SK-N-SH (cell line): ENCODE measurements around the gene NOX3. TPM values are rescaled to one million over a fixed set of nuclear protein-coding genes. Genes with fewer than 3 reads are reported as not detected.

Experiments used
- CTCF ChIA-PET: fragments of 300-600, 350-600 bp; formaldehyde crosslinking; extraction: SDS; loops from one replicate; lab custom pipeline; 2021; lab: Yijun Ruan, JAX
- POLR2A ChIA-PET: fragments of 350-600 bp; sonication (Branson Sonifier 250); formaldehyde crosslinking; extraction: SDS; loops from one replicate; lab custom pipeline; 2020; ENCODE audit warnings: antibody characterized with exemption, inconsistent platforms; lab: Yijun Ruan, JAX
- DNase-seq: peaks from one replicate; pipeline ENCODE4 v3.0.0; 2012
- H2AFZ ChIP-seq: fragments of 200-600 bp; sonication (generic); 2 replicates; pipeline ENCODE4 v1.8.1; 2016; ENCODE audit warnings: antibody characterized with exemption, mild to moderate bottlenecking, low read depth
- H3F3A ChIP-seq: fragments of 200-600 bp; sonication (generic); replicated peaks from 2 replicates; pipeline ENCODE3; 2016; ENCODE audit warnings: antibody characterized with exemption, mild to moderate bottlenecking; ENCODE audit not compliant: insufficient read depth
- H3K27ac ChIP-seq, 2 experiments: fragments of 200-500 bp in 1 of 2; fragments of 200-600 bp in 1 of 2; sonication (Bioruptor generic) in 1 of 2; sonication (generic), shearing (Covaris generic) in 1 of 2; 2 replicates each; pipeline versions ENCODE4 v1.5.1 to v1.6.1; 2014 to 2016; ENCODE audit warnings: low read depth in 2 of 2, inconsistent platforms in 1 of 2, low read length in 1 of 2, mild to moderate bottlenecking in 1 of 2, mixed read lengths in 1 of 2
- H3K27me3 ChIP-seq: fragments of 200-600 bp; sonication (generic), shearing (Covaris generic); 2 replicates; pipeline ENCODE4 v1.6.1; 2016; ENCODE audit warnings: mixed run types; ENCODE audit not compliant: insufficient read depth
- H3K36me3 ChIP-seq, 2 experiments: fragments of 200-500 bp in 1 of 2; fragments of 200-600 bp in 1 of 2; sonication (Bioruptor generic) in 1 of 2; sonication (generic) in 1 of 2; replicated peaks in 1 of 2; 2 replicates each; pipeline versions ENCODE3 to v1.5.1; 2014 to 2016; ENCODE audit warnings: low read length in 1 of 2, mild to moderate bottlenecking in 1 of 2; ENCODE audit not compliant: insufficient read depth in 2 of 2, control insufficient read depth in 1 of 2
- H3K4me1 ChIP-seq, 2 experiments: fragments of 200-500 bp in 1 of 2; fragments of 200-600 bp in 1 of 2; sonication (Bioruptor generic) in 1 of 2; sonication (generic), shearing (Covaris generic) in 1 of 2; 2 replicates each; pipeline versions ENCODE4 v1.5.1 to v1.6.1; 2014 to 2016; ENCODE audit warnings: low read depth in 1 of 2, low read length in 1 of 2, mixed run types in 1 of 2; ENCODE audit not compliant: insufficient read depth in 2 of 2, control insufficient read depth in 1 of 2
- H3K4me2 ChIP-seq: fragments of 200-600 bp; sonication (generic), shearing (Covaris generic); 2 replicates; pipeline ENCODE4 v1.6.1; 2017; ENCODE audit warnings: mixed run types
- H3K4me3 ChIP-seq, 2 experiments: fragments of 200-500 bp in 1 of 2; fragments of 200-600 bp in 1 of 2; sonication (Bioruptor generic) in 1 of 2; sonication (generic), shearing (Covaris generic) in 1 of 2; 2 replicates each; pipeline versions ENCODE4 v1.5.1 to v1.8.1; 2014 to 2016; ENCODE audit warnings: low read depth in 2 of 2, inconsistent platforms in 1 of 2, low read length in 1 of 2, mild to moderate bottlenecking in 1 of 2, mixed read lengths in 1 of 2, moderate library complexity in 1 of 2
- H3K79me2 ChIP-seq: fragments of 200-600 bp; sonication (generic); 2 replicates; pipeline ENCODE4 v1.8.1; 2017; ENCODE audit warnings: mild to moderate bottlenecking; ENCODE audit not compliant: insufficient read depth
- H3K9ac ChIP-seq: fragments of 200-600 bp; sonication (generic); 2 replicates; pipeline ENCODE4 v1.6.1; 2017; ENCODE audit warnings: mixed run types
- H3K9me2 ChIP-seq: fragments of 200-600 bp; sonication (generic); 2 replicates; pipeline ENCODE4 v1.6.1; 2017; ENCODE audit warnings: mixed run types
- H3K9me3 ChIP-seq: fragments of 200-600 bp; sonication (generic); 2 replicates; pipeline ENCODE4 v1.6.1; 2017; ENCODE audit warnings: mixed run types, mild to moderate bottlenecking, moderate library complexity
- H4K20me1 ChIP-seq: fragments of 200-600 bp; sonication (generic); 2 replicates; pipeline ENCODE4 v1.6.1; 2017; ENCODE audit warnings: mild to moderate bottlenecking, mixed run types; ENCODE audit not compliant: insufficient read depth
- CHD2 ChIP-seq: fragments of 150-350 bp; IDR thresholded peaks from 2 replicates; pipeline ENCODE4 v1.6.1; 2018; ENCODE audit warnings: low read length; ENCODE audit not compliant: partially characterized antibody
- CTCF ChIP-seq: fragments of 200-600 bp; sonication (generic); IDR thresholded peaks from 2 replicates; pipeline ENCODE4 v1.6.1; 2017; ENCODE audit warnings: antibody characterized with exemption, mild to moderate bottlenecking, moderate library complexity
- EP300 ChIP-seq, 2 experiments: IDR thresholded peaks; 2 replicates each; pipeline versions ENCODE4 v1.4.0 to v1.6.1; 2012; ENCODE audit warnings: borderline replicate concordance in 1 of 2, low read depth in 1 of 2, low read length in 1 of 2
- EZH2phosphoT487 ChIP-seq: fragments of 200-600 bp; sonication (generic); IDR thresholded peaks from 2 replicates; pipeline ENCODE4 v1.6.1; 2017; ENCODE audit warnings: low read depth, mixed run types, mild to moderate bottlenecking, antibody characterized with exemption, moderate library complexity, borderline replicate concordance
- GATA2 ChIP-seq: sonication (generic); formaldehyde crosslinking; IDR thresholded peaks from 2 replicates; pipeline ENCODE4 v1.5.0; 2020; ENCODE audit warnings: mild to moderate bottlenecking, missing genetic modification reagents
- JUND ChIP-seq: IDR thresholded peaks from 2 replicates; pipeline ENCODE4 v1.4.0; 2012
- MXI1 ChIP-seq: IDR thresholded peaks from 2 replicates; pipeline ENCODE4 v1.6.1; 2012; ENCODE audit warnings: mild to moderate bottlenecking, low read depth, low read length, improper control_type of control experiment
- NFIC ChIP-seq: IDR thresholded peaks from 2 replicates; pipeline ENCODE4 v1.4.0; 2012; ENCODE audit warnings: borderline replicate concordance
- PBX3 ChIP-seq: IDR thresholded peaks from 2 replicates; pipeline ENCODE4; 2012
- POLR2AphosphoS5 ChIP-seq: IDR thresholded peaks from 2 replicates; pipeline ENCODE4 v1.6.1; 2012; ENCODE audit warnings: low read depth, low read length
- RFX5 ChIP-seq: IDR thresholded peaks from 2 replicates; pipeline ENCODE4 v1.6.1; 2012; ENCODE audit warnings: mild to moderate bottlenecking, improper control_type of control experiment, low read length
- RXRA ChIP-seq: IDR thresholded peaks from 2 replicates; pipeline ENCODE4 v1.4.0; 2012; ENCODE audit warnings: low read depth, mild to moderate bottlenecking, borderline replicate concordance
- SIN3A ChIP-seq: IDR thresholded peaks from 2 replicates; pipeline ENCODE4 v1.6.1; 2012; ENCODE audit warnings: low read depth, mild to moderate bottlenecking, low read length, moderate library complexity, borderline replicate concordance
- TAF1 ChIP-seq: IDR thresholded peaks from 2 replicates; pipeline ENCODE4 v1.6.1; 2012; ENCODE audit warnings: low read depth, mild to moderate bottlenecking, low read length, moderate library complexity, borderline replicate concordance
- TCF12 ChIP-seq: IDR thresholded peaks from 2 replicates; pipeline ENCODE4 v1.4.0; 2012
- USF1 ChIP-seq: IDR thresholded peaks from 2 replicates; pipeline ENCODE4 v1.4.0; 2012; ENCODE audit warnings: low read depth, borderline replicate concordance
- YY1 ChIP-seq: IDR thresholded peaks from 2 replicates; pipeline ENCODE4 v1.4.0; 2012; ENCODE audit warnings: low read depth, mild to moderate bottlenecking
- WGBS: methylation state at CpG from one replicate; pipeline ENCODE4 v1.1.6; 2017; ENCODE audit warnings: low lambda C conversion rate; 5-methylcytosine and 5-hydroxymethylcytosine counted together
- polyA plus RNA-seq, 3 experiments: library from polyadenylated mRNA; depleted of rRNA; stranded (reverse); fragments of >200 nt; gene quantifications; 2 replicates each; pipeline ENCODE4 v1.2.3, GENCODE V29; 2012
- TF ChIP-seq, protein P1 (sequence below): IDR thresholded peaks from 2 replicates; pipeline ENCODE4 v1.4.0; 2012; ENCODE audit warnings: low read depth
- TF ChIP-seq, protein P2 (sequence below): fragments of 150-350 bp; IDR thresholded peaks from 2 replicates; pipeline ENCODE4 v1.6.1; 2016; ENCODE audit warnings: mild to moderate bottlenecking, low read depth, low read length

NOX3 gene
- polyA plus RNA-seq, 1 of the 3 experiments (the other 2 are of a cell fraction): 0.02 TPM

GRCh38 chr6:155377061-155377460 is 78.6 kb downstream of the NOX3 start (continued):
- TF ChIP-seq EZH2phosphoT487 (no peak), CHD2 (no peak), SIN3A (no peak), NFIC (peak; percentile 77), EP300 (IDR thresholded peaks at IDR 0.05; ENCODE audit: borderline replicate concordance in 1 of 2, low read depth in 1 of 2, low read length in 1 of 2) (peak in 1 of 2 experiments; percentile 69; a peak in 1 of 4 replicates), CTCF (no peak)
- TF ChIP-seq, protein P1, sequence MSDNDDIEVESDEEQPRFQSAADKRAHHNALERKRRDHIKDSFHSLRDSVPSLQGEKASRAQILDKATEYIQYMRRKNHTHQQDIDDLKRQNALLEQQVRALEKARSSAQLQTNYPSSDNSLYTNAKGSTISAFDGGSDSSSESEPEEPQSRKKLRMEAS: no peak

DNA sequence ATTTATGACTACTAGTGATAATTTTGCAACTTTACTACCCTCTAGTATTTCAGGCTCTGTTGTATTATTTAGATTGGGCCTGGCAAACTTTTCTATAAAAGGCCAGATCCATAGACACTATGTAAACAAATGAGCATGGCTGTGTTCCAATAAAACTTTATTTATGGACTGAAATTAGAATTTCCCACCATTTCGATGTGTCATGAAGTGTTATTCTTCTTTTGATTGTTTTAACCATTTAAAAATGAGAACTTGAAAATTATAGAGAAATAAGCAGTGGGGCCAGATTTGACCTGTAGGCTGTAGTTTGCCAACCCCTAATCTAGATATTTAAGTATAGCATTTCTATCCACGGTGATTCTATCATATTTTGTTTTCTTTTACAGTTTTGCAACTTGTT is 79.8 kb downstream of the NOX3 start:
- H3K4me2 ChIP-seq: no peak overlapping the region
- TF ChIP-seq, protein P1: no peak
- TF ChIP-seq CHD2 (no peak), JUND (no peak), POLR2AphosphoS5 (no peak), RFX5 (no peak), SIN3A (no peak), TCF12 (no peak), TAF1 (no peak), CTCF (no peak), GATA2 (CRISPR knock-in tag) (no peak), YY1 (no peak), MXI1 (no peak), USF1 (no peak), RXRA (no peak), PBX3 (no peak)
- TF ChIP-seq, protein P2, sequence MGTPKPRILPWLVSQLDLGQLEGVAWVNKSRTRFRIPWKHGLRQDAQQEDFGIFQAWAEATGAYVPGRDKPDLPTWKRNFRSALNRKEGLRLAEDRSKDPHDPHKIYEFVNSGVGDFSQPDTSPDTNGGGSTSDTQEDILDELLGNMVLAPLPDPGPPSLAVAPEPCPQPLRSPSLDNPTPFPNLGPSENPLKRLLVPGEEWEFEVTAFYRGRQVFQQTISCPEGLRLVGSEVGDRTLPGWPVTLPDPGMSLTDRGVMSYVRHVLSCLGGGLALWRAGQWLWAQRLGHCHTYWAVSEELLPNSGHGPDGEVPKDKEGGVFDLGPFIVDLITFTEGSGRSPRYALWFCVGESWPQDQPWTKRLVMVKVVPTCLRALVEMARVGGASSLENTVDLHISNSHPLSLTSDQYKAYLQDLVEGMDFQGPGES: no peak
- TF ChIP-seq, all 33 proteins: peak for 0
- Histone ChIP-seq H3K4me1 (no peaks in the 10 kb centered on the region), H3K9ac (no peak overlapping the region), H3K36me3 (no peaks in the 10 kb centered on the region), H3K27ac (peak overlapping the region in 1 of 2 experiments; percentile 94; a peak in 2 of 4 replicates), H2AFZ (peak overlapping the region; percentile 16; the same call in 1 of the 2 replicates), H4K20me1 (no peaks in the 10 kb centered on the region), H3K9me3 (no peaks in the 10 kb centered on the region), H3K4me3 (no peak overlapping the region), H3K27me3 (no peaks in the 10 kb centered on the region), H3K9me2 (no peaks in the 10 kb centered on the region), H3F3A (peaks cover 30% of the 10 kb centered on the region), H3K79me2 (no peaks in the 10 kb centered on the region)
- ChIA-PET POLR2A (no interaction called here), CTCF (interaction anchor here (1.7 kb wide), 1 partner anchor 9 kb away, joined by 4 read pairs; no protein-coding TSS in a partner anchor)
- DNase-seq: no peak
- WGBS: 83% methylated on average over 2 of the region's 2 CpGs
